Islet precursor cell (in vitro differentiated cells): ENCODE measurements around the gene KL.

ENCODE experiments used
- DNase-seq: peaks from one replicate; pipeline ENCODE4 v3.0.0-alpha.2; 2018

The KL gene

DNA sequence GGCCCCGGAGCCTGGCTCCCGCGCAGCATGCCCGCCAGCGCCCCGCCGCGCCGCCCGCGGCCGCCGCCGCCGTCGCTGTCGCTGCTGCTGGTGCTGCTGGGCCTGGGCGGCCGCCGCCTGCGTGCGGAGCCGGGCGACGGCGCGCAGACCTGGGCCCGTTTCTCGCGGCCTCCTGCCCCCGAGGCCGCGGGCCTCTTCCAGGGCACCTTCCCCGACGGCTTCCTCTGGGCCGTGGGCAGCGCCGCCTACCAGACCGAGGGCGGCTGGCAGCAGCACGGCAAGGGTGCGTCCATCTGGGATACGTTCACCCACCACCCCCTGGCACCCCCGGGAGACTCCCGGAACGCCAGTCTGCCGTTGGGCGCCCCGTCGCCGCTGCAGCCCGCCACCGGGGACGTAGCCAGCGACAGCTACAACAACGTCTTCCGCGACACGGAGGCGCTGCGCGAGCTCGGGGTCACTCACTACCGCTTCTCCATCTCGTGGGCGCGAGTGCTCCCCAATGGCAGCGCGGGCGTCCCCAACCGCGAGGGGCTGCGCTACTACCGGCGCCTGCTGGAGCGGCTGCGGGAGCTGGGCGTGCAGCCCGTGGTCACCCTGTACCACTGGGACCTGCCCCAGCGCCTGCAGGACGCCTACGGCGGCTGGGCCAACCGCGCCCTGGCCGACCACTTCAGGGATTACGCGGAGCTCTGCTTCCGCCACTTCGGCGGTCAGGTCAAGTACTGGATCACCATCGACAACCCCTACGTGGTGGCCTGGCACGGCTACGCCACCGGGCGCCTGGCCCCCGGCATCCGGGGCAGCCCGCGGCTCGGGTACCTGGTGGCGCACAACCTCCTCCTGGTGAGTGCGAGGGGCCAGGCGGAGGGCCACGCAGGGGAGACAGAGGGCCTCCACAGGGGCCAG lies at the start of gene KL:
Gene KL (plus strand): TSS at position 10 of the 909 bp plus-strand sequence. CDS start 18 bp downstream, at position 28.
- DNase-seq = peak; percentile 75

DNA sequence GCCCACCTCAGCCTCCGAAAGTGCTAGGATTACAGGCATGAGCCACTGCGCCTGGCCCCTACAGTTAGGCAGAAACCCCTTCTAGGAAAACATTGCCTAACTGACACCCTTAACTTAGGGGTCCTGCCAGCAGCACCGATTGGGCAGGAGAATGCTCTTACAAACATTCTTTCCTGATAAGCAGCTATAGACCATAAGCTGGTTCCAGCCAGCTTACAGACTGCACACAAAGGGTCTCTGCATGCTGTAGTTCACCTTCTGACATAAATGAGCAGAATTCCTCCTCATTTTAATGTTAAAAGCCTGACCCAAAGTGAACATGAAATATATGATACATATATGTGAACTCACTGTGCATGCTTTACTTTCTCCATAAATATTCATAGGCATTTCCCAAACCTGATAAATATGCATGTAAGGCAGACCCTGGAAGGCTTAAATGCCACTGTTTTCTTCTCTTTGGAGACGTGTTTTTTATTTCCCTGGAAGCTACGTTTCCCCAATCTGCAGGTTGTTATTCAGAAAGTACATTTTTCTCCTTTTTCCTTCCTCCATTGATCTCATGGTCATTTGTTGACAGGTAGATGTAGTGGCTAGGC lies 48.5 kb upstream of the KL start:
- DNase-seq = no peak

DNA sequence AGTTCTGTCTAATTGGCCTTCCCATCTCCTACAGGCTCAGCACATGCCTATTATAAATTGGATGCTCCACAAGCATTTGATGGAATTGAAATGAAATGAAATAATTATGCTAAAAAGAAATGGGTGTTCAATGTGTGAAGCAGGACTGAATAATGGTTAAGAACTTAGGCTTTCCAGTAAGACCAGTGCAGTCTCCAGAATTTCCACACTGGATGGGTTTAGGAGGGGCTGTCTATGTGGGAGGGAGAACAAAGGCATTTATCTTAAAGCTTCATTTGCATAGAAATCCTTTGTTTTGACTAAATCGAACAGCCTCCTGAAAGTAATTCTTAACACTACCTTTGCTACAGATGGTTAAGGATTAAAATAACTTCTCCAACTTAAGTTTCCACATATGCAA lies 47.9 kb upstream of the KL start:
- DNase-seq = no peak

DNA sequence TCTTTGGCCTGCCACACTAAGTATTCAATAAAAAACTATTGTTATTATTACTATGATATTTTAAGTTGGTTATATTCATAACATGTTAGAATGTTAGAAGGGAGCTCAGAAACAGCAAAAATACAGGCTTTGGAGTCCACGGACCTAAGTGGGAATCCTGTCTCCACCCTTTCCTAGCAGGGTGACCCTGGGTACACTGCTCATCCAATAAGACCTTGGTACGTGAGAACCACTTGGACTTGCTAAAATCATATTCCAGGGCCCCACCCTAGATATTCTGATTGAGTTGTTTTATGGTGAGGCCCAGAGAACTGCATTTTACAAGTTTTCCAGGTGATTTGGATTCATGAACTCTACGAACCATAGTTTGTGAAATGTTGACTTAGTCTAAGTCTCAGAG lies 47.4 kb upstream of the KL start:
- no peak for DNase-seq

DNA sequence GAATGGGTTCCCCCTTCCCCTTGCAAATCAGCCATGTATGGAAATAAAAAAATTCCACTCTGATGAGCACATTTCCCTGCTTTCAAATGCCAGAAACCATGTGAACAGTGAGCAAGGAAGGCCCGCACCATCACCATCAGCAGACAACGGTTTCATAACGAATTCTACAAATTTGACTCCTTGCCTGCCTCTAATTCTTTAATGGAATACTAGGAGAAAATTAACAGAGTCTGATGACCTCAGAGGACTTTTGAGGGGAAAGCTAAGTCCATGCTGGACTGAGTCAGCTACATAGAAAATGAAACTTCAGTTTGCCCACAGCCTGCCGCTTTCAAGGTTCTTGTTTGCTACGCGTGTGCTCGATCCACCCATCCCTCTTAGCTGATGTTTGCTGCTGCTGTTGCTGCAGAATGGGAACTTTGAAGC lies 46.7 kb upstream of the KL start:
- no peak for DNase-seq

DNA sequence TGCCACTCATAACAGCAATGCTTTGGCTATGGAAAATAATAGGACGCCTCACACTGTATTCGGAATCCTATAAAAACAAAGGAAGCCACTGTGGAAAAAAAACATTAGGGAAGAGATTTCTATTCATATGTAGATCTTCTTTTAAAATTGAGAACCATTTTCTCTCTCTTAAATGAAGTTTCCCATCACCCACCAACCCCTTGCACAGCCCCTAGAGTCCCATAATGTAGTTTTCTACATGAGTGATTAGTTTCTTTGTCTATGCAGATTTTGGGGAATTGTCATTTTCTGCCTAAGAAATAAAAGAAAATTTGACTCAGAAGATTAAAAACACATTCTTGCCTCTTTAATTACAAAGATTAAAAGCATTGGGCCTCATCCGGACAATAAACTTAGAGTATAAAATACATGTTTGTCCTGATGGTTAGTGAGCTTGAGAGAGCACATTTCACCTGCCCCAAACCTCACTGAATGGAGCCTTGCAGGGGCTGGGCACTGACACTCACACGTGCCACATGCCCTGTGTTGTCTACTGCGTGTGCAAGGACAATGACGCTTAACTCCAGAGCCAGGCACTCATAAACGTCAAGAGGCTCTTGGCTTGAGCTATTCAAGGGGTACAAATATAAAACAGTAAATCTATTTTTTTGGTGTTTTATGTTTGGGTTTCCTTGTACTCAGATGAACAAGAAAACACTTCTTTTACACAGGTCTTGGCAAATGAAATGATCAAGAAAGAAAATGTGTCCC lies 40.0 kb upstream of the KL start:
- no peak for DNase-seq

DNA sequence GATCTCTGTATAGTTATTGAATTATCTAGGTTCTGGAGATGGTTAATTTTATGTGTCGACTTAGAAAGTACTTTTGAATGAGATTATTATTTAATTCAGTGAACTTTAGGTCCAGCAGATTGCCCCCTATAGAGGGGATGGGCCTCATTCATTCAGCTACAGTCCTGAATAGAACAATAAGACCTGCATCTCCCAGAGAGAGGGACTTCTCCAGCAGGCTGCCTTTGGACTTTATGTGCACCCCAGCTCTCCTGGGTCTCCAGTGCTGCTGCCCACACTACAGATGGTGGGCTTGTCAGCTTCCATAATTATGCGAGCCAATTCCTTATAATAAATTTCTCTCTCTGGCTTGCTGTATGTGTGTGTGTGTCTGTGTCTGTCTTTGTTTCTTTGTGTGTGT lies 39.3 kb upstream of the KL start:
- DNase-seq = no peak

DNA sequence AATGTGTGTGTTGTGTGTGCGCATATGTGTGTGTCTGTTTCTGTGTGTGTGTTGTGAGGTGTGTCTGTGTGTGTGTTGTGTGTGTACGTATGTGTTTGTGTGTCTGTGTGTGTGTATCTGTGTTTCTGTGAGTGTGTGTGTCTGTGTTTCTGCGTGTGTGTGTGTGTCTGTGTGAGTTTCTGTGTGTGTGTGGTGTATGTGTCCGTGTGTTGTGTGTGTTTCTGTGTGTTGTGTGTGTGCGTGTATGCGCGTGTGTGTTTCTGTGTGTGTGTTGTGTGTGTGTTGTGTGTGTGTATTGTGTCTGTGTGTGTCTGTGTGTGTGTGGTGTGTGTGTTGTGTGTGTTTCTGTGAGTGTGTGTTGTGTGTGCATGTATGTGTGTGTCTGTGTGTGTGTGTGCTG lies 38.9 kb upstream of the KL start:
- no peak for DNase-seq

DNA sequence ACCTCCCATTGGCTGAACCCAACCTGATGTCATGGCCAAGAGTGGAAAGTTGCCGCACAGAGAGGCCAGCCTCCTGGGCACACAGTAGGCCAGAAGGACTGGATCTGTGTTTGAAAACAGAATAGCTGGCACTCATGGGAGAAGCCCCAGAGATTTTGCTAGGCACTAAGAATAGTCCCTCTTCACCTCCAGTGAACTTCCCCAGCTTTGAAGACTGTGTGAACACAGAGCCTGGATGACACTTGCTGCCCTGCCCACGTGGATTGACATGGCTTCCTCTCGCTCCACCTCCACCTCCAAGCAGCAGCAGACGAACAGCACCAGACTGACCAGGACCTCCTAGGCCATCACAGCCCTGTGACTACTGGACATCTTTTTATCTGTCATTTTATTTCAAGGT lies 37.9 kb upstream of the KL start:
- no peak for DNase-seq

DNA sequence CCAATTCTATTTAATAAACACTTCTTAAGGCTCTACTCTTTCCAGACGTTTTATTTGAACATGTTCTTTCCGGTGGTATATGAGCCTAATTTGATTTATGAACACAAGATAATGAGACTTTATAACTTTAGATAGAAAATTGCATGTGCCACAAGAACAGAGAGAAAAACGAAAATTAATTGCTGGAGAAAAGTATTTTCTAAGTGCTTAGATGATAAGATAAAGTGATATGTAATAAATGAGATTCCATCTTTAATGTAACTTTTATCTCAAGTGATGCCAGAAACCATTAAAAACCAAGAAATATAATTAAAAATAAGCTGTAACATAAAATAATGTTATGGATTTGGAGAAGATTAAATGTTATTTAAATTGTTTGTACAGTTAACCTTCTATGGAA lies 33.2 kb upstream of the KL start:
- no peak for DNase-seq

DNA sequence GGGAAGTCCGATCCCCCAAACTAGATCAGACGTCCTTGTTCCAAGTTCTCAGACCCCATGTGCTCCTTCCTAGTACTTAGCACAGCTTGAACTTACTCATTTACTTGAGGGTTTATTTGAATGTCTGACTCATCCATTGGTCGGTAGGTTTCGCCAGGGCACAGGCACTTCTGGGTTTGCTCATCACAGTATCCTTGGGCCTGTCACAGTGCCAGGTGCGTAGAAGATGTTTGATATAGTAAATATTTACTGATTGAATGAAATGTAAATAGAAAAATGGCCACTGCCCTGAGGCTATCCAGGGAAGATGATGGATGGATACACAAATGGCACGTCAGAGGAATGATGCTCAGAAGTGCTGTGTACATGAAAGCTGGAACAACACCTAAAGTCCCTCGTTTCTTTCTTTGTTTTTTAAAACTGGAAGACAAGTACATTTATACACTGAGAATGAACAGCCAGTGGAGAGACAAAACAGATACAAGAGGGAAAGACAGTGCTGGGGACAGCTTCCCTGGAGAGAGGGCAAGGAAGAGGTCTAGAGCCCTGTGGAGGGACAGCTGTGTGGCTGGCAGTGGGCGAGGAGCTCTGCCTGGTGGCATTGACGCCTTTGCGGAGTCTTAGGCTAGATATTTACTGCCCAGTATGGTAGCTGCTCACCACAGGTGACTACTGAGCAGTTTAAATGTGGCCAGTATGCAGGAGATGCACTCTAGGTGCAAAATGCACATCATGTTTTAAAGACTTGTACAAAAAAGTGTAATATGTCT lies 31.2 kb upstream of the KL start:
- no peak for DNase-seq

DNA sequence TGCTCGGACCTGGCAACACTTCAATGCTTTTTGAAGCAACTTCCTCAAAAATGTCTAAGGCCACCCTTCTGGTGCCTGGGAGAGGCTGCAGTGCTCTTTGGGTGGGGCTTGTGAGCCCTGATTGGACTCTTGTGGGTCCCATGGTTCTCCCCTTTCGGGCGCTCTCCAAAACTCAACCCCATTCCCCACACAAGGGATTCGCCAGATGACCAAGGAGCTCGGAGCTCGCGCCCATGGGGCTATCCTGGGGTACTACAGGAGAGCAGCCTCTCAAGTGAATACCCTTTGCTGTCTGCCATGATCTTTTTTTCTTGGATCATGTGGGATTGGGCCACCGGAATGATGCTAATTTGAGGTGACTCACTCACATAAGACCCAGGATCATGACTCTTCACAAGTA lies 29.7 kb upstream of the KL start:
- no peak for DNase-seq

DNA sequence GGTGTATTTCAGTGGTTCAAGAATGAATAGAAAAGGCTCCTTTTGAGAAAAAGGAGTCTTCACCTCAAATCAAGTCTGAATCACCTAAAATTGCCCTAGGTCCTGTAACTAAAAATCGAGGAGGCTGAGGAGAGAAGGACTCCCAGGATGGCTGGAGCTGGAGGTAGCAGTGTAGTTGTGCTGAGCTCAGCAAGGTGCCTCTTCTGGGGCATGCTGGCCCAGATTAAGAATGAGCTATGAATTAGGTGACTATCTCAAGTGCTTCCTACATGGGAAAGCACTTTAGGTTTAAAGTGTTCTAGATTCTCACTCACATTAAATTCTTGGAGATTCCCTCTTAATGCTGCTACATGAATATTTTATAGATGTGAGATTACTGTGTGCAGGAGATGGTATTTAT lies 28.8 kb upstream of the KL start:
- no peak for DNase-seq

DNA sequence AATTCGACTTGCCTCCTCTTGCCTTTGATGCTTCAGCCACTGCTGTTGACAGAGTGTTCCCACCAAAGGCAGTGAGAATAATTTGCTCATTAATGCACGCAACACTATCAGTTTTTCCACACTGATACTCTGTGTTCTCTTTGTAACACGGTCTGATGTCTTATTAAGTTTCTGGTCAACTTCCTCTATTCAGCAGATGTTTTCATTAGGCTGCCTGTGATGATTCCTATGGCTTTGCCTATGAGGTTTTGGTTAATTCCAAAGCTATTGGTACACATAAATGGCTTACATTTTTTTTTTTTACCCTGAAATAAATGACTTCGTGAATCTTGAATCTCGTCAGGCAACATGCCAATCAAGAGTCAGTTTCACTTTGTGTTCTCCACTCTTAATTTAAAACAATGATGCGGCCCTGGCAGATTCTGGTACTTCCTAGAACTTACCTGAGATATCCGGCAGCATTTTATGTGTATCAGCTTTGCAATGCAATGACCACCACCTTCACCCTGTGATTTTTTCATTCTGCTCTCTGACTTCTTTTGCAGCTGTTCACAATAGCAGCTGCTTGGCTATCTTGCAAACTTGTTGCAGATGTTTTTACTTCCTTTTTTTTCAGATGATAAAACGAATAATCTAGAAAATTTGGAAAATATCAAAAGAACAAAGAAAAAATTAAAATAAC lies 27.5 kb upstream of the KL start:
- DNase-seq = no peak

DNA sequence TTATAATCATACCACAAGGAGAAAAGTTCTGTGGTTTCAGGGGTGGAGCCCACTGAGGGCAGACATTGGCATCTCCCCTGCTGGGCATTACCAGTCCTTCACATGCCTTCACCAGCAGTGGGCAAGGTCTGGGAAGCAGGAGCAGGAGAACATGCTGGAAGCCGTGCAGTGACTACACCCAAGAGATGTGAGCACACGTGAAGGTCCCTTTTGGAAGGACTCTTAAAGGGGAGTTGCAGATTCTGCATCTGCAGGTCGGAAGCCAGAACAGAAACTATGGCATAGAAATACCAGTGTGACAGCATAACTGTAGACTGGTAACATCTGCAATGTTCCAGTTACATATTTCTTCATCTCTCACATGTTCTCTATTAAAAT lies 26.9 kb upstream of the KL start:
- DNase-seq = no peak

DNA sequence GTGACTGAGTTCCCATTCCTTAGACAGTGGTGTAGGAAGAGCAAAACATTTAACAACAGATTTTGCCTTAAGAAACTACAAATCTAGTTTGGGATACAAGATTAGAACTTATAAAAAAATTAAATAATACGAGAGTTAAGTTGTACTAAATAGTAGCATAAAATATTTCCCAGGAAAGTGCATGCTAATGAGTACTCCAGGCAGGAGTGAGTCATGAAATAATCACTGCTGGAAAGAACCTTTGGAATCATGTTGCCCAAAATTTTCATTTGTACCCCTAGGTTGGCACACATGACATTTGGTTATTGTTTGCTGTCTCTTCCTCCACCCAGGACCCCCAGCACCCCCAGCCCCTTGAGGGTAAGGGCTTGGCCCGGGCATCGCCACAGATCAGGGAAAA lies 26.3 kb upstream of the KL start:
- DNase-seq = no peak

DNA sequence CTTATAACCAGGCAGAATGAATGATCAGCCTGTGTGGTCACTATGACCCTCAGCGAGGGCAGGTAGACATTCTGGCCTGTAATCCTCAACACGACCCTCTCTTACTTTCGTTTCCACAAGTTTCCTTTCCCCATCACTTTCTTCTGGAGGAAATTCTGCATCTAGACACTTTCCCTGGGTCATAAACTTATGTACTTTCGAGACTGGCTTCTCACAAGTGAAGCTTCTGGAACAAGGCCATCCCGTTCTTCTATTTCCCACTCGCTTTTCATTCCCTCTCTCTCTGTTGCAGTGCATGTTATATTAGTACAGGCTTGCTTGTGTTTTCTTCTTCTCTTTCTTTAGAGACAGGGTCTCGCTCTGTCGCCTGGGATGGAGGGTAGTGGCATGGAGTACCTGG lies 23.1 kb upstream of the KL start:
- no peak for DNase-seq

DNA sequence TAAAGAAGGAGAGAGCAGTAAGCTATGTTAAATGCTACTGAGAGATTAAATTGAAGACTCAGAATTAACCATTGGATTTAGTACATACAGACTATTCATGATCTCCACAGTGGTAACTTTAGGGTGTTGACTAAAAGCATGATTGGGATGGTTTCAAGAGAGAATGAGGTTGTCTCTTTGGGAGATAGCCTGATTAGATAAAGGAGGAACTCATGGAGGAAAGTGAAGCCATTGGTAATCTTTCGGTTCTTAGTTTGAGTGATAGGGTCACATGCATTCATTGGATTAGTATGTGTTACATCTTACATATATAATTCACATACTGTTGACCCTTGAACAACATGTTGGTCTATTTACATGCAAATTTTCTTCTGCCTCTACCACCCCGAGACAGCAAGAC lies 18.8 kb upstream of the KL start:
- DNase-seq = no peak

DNA sequence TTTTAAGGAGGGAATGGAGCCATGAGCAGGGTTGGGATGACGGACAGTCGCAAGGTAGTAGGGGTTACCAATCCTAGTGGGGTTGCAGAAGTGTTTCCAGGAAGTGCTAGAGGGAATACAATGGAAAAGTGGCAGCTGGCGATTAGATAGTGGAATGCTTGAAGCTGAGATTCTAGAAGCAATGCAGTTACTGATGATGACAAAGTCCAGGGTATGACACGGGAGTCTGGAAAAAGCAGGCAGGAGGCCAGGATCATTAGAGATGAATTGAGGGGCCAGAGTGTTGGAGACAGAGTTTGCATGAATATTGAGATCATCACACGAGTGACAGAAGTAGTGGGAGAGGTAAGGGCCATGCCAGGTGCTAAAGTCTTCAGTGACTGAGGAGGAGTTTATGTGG lies 17.3 kb upstream of the KL start:
- DNase-seq = no peak

DNA sequence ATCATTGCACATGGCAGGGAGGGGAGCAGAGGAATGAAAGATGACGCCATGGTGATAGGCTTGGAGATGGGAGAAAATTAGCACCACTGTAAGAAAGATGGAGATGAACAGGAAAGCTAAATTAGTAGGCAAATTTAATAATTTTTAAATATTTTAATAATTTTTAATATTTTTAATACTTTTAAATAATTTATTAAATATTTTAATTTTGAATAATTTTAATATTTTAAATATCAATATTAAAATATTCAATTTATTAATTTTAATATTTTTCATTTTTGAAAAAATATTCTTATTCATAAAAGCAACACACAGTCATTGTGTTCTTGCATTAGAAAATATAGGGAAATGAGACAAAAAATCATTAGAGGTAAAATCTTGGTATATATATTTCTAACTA lies 15.9 kb upstream of the KL start:
- DNase-seq = no peak

DNA sequence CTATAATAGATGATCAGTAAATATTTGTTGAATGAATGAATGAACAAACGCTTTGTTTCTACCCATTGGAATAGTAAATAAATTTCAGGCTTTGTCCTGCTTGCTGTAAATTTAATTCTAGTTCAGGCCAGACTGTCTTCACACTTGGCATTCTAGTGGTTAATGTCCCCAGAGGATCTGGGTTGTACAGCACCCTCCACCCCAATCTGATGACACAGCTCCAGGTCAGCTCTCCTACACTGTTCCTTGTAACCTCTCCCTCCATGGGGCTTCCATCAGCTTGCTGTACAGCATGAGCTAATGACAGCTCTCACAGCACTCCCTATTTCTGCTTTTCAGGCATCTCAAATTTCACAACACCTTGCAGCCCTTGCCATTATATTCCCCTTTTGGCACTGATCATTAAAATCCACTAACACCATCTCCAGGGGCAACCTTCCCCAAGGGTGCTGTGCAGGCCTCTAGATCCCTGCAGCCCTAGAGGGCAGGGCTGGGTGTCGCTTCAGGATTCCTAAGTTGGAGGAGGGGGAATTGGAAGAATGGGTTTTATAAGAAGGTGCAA lies 12.7 kb upstream of the KL start:
- no peak for DNase-seq

DNA sequence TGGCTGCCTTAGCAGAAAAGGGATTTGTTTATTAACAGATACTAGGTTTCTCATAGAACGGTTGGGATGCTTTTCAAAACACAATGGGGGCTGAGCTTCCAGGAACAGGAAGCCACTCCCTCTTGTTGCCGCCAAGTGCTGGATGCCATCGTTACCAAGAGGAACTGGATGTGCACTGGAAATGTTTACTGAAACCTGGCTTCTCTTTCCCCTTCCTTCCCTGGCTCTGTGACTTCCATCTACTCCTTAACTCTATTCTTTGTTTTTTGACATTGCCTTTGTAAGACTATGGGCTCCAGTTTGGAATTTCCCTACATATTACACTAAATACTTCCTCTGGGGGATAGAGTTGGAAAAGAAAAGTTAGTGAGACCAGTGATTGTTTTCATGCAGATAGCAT lies 11.7 kb upstream of the KL start:
- no peak for DNase-seq
